NCI-H748 (cell line): Measurements from ENCODE around the gene MEI4.
A peak's percentile ranks its signal among the peaks of the same experiment; 100 is the strongest.
"Not testable (repeated sequence)": the region's sequence is repeated elsewhere in the genome, so short reads cannot be mapped to it uniquely, and the experiment has no call there.

Experiments used
- DNase-seq: peaks from one replicate; lab custom pipeline; 2025; ENCODE audit not compliant: unreplicated experiment; lab: John Stamatoyannopoulos, UW

MEI4 gene

DNA sequence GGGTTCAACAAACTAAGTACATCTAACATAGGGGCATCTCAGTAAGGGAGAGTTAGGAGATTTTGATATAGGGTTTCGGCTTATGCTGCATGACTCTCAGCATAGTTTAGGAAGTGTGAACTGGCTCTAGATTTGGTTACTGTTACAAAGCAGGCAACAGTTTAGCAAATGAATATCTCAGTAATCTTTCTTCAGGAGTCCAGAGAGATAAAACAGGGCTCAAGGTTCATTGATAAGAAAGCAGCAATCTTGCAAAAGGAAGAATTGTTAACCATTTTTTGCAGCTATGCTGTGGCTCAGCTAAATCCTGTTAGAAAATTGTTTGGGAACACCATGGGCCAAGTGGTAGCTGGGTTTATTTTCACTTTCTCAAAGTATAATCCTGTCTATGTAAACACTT, 161.3 kb downstream of the MEI4 start:
- no peak for DNase-seq

GRCh38 chr6:77815531-77815930, 162.7 kb downstream of the MEI4 start:
- no peak for DNase-seq

DNA sequence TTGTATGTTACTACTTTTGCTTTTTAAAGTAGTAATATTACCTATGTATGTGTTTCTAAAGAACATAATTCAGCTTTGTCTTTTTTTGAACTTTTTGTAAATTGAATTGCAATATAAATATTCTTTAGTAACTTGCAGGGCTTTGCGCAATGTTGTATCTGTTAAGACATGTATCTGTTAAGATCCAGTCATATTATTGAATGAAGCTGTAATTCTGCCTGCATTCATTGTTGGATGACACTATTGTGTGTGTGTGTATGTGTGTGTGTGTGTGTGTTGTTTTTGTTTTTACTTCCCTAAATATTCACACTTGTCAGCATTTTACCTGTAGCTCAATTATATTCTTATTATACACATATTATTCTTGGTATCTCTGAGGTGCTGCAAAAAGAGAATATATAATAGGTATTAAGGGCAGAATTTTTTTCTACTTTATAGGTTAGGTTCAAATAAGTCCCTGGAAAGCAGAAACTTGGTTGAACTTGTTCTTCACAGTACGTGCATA, 164.0 kb downstream of the MEI4 start:
- DNase-seq, result no peak

- no peak for DNase-seq
Measured at GRCh38 chr6:77822265-77822664, 169.4 kb downstream of the MEI4 start.

DNA sequence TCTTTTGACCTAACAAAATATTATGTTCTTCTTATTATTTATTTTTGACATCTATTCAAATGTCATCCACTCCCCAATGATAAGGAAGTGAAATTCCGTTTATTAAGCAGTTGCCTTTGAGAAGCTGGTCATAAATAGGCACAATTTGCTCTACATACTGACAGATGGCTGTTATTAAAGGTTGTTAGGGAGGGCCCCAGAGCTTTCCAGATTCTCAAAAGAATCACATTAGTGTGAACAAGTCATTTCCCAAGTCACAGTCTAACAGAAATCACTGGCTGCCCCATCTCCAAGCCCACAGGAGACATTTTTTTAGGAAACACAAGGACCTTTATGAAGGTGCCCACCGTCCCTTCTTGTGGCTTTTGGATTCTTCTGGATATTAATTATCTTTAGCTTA, 172.4 kb downstream of the MEI4 start:
- DNase-seq, result no peak

DNA sequence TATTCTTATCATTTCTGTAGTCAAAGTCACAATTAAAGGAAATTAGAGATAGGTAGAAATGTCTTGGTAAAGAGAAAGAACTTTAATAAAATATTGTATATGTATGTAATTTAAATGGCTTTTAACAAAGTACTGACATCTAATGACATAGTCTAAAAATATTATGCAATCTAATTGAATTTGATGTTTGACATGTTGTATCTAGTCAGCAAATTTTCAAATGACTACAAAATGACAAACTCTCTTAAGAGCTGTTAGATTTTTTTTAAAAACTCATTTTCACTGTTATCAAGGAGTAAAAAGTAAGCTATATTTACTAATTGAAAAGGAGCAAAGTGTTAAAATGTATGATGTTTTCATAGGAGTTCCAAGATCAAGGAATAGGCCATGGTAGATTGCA, 176.9 kb downstream of the MEI4 start:
- DNase-seq, result no peak

DNA sequence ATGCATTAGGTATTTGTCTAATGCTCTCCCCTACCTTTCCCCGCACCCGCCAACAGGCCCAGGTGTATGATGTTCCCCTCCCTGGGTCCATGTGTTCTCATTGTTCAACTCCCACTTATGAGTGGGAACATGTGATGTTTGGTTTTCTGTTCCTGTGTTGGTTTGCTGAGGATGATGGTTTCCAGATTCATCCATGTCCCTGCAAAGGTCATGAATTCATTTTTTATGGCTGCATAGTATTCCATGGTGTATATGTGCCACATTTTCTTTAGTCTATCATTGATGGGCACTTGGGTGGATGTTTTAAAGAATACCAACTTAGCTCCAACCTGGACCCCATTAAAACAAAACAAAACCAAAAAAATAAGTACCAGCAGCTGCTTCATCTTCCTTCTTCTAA, 180.9 kb downstream of the MEI4 start:
- DNase-seq, result not testable (repeated sequence)

DNA sequence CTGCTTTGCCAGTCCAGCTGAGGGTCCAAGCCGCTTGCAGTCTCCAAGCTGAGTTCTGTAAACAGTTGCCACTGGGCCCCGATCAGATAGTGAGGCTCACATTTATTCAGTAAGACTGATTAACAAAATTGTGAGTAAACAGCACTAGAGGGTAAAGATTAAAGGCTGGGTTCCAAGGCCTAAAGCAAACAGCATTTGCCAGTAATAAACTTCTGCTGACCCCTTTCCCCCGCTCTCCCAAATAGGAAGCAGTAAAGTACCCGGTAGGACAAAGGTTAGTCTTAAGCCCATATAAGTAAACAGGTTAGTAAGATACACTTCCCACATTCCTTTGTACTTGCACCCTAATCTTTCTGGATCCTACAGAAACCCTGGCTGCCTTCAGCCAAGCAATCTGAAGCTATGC, 181.8 kb downstream of the MEI4 start:
- DNase-seq, result no peak

- DNase-seq, result peak; percentile 18
Measured at GRCh38 chr6:77837034-77837784, 184.4 kb downstream of the MEI4 start.

DNA sequence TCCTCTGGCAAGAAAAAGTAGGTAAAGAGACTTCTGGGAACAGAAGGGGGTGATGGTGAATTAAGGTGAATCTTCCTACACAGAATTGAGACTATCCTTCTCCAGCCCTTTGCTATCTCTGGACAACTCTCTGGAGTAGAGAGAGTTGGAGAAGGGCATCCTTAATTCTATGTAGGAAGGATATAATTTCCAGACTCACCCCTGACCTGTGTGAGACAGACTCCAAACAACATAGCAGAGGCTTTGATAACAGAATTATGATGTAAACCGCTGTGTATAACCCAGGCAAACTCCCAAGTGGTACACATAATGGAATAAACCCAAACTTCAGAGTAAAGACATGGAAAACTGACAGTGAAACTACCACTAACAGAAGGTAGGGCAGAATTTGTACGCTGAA, 186.5 kb downstream of the MEI4 start:
- DNase-seq, result no peak

- DNase-seq, result no peak
Measured at GRCh38 chr6:77844822-77845221, 192.0 kb downstream of the MEI4 start.

DNA sequence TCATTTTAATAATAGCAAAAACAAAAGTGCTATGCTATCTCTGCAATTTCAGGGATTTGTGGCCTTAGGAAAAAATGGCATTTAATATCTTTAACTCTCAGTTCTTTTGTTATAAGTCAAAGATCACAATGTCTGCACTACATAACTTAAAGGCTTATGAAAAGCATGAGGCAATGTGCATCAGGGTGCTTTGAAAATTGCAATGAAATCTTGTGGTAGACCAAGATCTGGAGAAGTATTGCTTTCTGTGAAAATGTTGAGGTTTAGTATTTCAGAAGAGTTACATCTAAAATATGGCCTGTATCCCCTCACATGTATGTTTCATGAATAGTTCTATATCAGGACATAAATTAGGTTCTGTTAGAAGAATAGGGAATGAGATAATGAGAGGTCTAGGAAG, 200.6 kb downstream of the MEI4 start:
- no peak for DNase-seq

GRCh38 chr6:77856391-77856790, 203.6 kb downstream of the MEI4 start:
- DNase-seq, result no peak

DNA sequence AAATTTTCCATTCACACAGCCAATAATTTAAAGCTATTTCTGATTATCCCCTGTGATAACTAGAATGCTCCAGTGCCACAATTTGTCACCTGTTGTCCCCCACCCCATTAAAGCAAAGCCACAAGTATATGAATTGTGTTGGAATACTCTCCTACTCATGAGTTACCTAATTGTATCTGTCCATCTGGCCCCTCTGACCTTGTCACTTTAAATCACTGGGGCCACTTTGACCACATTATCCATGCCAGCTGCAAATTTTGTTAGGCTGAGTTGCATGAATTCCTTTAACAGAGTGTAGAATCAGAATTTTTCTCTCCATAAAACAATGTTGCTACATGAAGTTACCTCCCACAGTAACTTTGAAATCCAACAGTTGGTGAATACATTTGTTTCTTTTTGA, 204.6 kb downstream of the MEI4 start:
- DNase-seq, result no peak

- no peak for DNase-seq
Measured at GRCh38 chr6:77876300-77876699, 223.5 kb downstream of the MEI4 start.

- no peak for DNase-seq
Measured at GRCh38 chr6:77879527-77879926, 226.7 kb downstream of the MEI4 start.

DNA sequence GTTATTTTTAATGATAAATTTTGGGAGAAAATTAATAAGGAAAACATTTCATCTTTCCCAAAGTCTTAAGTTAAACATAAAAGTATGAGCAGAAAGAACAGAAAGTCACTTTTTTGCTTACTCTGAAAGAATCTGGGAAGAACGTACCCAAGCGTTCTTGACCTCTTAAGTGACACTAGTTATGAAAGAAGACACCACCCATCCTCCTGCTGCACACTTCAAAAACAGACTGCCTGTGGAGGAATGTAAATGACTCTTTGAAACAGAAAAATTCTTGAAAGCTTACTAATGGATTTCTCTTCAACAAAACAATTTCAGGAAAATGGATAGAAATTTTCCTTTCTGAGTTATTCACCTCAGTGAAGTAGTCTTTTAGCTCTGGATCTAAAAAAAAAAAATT, 227.7 kb downstream of the MEI4 start:
- DNase-seq, result no peak

DNA sequence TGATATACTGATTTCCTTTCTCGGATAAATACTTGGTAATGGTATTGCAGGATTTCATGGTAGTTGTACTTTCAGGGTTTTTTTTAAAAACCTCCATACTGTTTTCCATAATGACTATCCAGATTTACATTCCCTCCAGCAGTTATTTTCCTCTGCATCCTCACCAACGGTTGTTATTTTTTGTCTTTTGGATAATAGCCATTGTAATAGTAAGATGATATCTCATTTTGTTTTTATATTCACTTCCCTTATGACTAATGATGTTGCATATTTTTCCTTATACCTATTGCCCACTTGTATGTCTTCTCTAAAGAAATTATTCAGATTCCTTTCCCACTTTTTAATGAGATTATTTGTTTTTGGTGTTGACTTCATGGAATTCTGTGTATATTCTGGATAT, 231.0 kb downstream of the MEI4 start:
- DNase-seq, result no peak

- DNase-seq, result no peak
Measured at GRCh38 chr6:77893391-77893790, 240.6 kb downstream of the MEI4 start.

GRCh38 chr6:77906070-77906469, 253.2 kb downstream of the MEI4 start:
- no peak for DNase-seq

GRCh38 chr6:77910826-77911225, 258.0 kb downstream of the MEI4 start:
- DNase-seq, result no peak

GRCh38 chr6:77926198-77926751, 273.4 kb downstream of the MEI4 start:
- DNase-seq, result peak; percentile 18

DNA sequence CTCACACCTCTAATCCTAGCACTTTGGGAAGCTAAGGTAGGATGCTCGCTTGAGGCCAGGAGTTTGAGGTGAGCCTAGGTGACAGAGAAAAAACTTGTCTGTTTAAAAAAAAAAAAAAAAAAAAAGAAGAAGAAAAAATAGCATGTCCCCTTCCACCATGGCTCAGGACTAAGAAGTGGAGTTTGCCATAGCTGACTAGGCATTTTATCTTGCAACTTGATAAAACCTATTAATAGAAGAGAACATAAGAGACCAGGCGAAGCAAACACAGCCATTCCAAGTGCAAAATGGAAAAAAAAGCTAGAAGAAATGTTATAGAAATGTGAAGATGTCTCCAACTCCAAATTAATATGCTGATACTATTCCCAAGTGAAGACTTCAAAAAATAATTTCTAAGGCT, 277.5 kb downstream of the MEI4 start:
- no peak for DNase-seq
